Activated CD8-positive, alpha-beta memory T cell treated with anti-CD3 and anti-CD28 coated beads for 48 hours (primary cell): Measurements from ENCODE around the gene ACSL6.

Experiments used
- DNase-seq, 3 experiments: peaks; one replicate each; pipeline ENCODE4 v3.0.0-alpha.2; 2020; ENCODE audit warnings: low read depth in 2 of 3, low spot score in 2 of 3

The ACSL6 gene

GRCh38 chr5:132001647-132002561, 9.6 kb downstream of the ACSL6 start:
- no peak for DNase-seq

GRCh38 chr5:132000677-132001453, 10.6 kb downstream of the ACSL6 start:
- DNase-seq = no peak

- DNase-seq = no peak
Measured at GRCh38 chr5:132000241-132000490, 11.3 kb downstream of the ACSL6 start.

GRCh38 chr5:131999441-132000240, 11.8 kb downstream of the ACSL6 start:
- no peak for DNase-seq

- DNase-seq = no peak
Measured at GRCh38 chr5:131999041-131999440, 12.4 kb downstream of the ACSL6 start.

- DNase-seq = no peak
Measured at GRCh38 chr5:131998431-131999040, 12.9 kb downstream of the ACSL6 start.

- no peak for DNase-seq
Measured at GRCh38 chr5:131997727-131998117, 13.7 kb downstream of the ACSL6 start.

- no peak for DNase-seq
Measured at GRCh38 chr5:131997026-131997726, 14.3 kb downstream of the ACSL6 start.

GRCh38 chr5:131996210-131997025, 15.0 kb downstream of the ACSL6 start:
- DNase-seq = no peak

GRCh38 chr5:131994533-131995226, 16.8 kb downstream of the ACSL6 start:
- no peak for DNase-seq

GRCh38 chr5:131994090-131994489, 17.4 kb downstream of the ACSL6 start:
- DNase-seq = no peak

- no peak for DNase-seq
Measured at GRCh38 chr5:131993676-131994075, 17.8 kb downstream of the ACSL6 start.

- DNase-seq = no peak
Measured at GRCh38 chr5:131992370-131992769, 19.1 kb downstream of the ACSL6 start.

GRCh38 chr5:131991593-131992324, 19.7 kb downstream of the ACSL6 start:
- no peak for DNase-seq

- DNase-seq = no peak
Measured at GRCh38 chr5:131990716-131991115, 20.7 kb downstream of the ACSL6 start.

GRCh38 chr5:131988601-131989000, 22.9 kb downstream of the ACSL6 start:
- no peak for DNase-seq

GRCh38 chr5:131987251-131987650, 24.2 kb downstream of the ACSL6 start:
- no peak for DNase-seq

- no peak for DNase-seq
Measured at GRCh38 chr5:131986161-131986912, 25.1 kb downstream of the ACSL6 start.
